Trophoblast cell (in vitro differentiated cells and primary cell): ENCODE data around the gene RASGRP3.

Experiments
- DNase-seq, 2 donors: peaks; one replicate each; pipeline ENCODE4 v3.0.0-alpha.2; 2016
- H2AFZ ChIP-seq: 2 replicates; pipeline ENCODE4 v1.6.1; 2013; ENCODE audit warnings: low read length, moderate library complexity, mild to moderate bottlenecking; ENCODE audit not compliant: insufficient read depth, poor library complexity
- H2AK5ac ChIP-seq: 2 replicates; pipeline ENCODE4 v1.6.1; 2013; ENCODE audit warnings: mild to moderate bottlenecking, low read length
- H2BK120ac ChIP-seq: 2 replicates; pipeline ENCODE4 v1.6.1; 2013; ENCODE audit warnings: low read length, mild to moderate bottlenecking, moderate library complexity; ENCODE audit not compliant: insufficient read depth, poor library complexity
- H2BK12ac ChIP-seq: 2 replicates; pipeline ENCODE4 v1.6.1; 2013; ENCODE audit warnings: mild to moderate bottlenecking, low read length, moderate library complexity
- H2BK5ac ChIP-seq: 2 replicates; pipeline ENCODE4 v1.6.1; 2013; ENCODE audit warnings: low read length, low read depth, moderate library complexity, mild to moderate bottlenecking; ENCODE audit not compliant: poor library complexity
- H3K14ac ChIP-seq: 2 replicates; pipeline ENCODE4 v1.6.1; 2013; ENCODE audit warnings: mild to moderate bottlenecking, low read length
- H3K18ac ChIP-seq: 2 replicates; pipeline ENCODE4 v1.6.1; 2013; ENCODE audit warnings: mild to moderate bottlenecking, low read length
- H3K23ac ChIP-seq: 2 replicates; pipeline ENCODE4 v1.6.1; 2013; ENCODE audit warnings: low read length
- H3K27ac ChIP-seq: 2 replicates; pipeline ENCODE4 v1.5.1; 2013; ENCODE audit warnings: low read depth, mild to moderate bottlenecking, inconsistent platforms, low read length, moderate library complexity
- H3K27me3 ChIP-seq: 2 replicates; pipeline ENCODE4 v1.6.1; 2013; ENCODE audit warnings: inconsistent platforms, mild to moderate bottlenecking, low read length, moderate library complexity; ENCODE audit not compliant: insufficient read depth
- H3K36me3 ChIP-seq, 2 experiments: 1 replicate in 1 of 2; 2 replicates in 1 of 2; pipeline ENCODE4 v1.6.1; 2013; ENCODE audit warnings: low read length in 2 of 2, mild to moderate bottlenecking in 2 of 2, moderate library complexity in 1 of 2; ENCODE audit not compliant: insufficient read depth in 2 of 2, control insufficient read depth in 1 of 2
- H3K4ac ChIP-seq: 2 replicates; pipeline ENCODE4 v1.6.1; 2013; ENCODE audit warnings: low read depth, mild to moderate bottlenecking, low read length, moderate library complexity
- H3K4me1 ChIP-seq, 2 experiments: 1 replicate in 1 of 2; 2 replicates in 1 of 2; pipeline ENCODE4 v1.6.1; 2013; ENCODE audit warnings: low read length in 2 of 2, mild to moderate bottlenecking in 2 of 2, moderate library complexity in 1 of 2; ENCODE audit not compliant: insufficient read depth in 2 of 2, control insufficient read depth in 1 of 2
- H3K4me2 ChIP-seq: 2 replicates; pipeline ENCODE4 v1.6.1; 2013; ENCODE audit warnings: inconsistent platforms, mild to moderate bottlenecking, low read length, moderate library complexity
- H3K4me3 ChIP-seq: 2 replicates; pipeline ENCODE4 v1.5.1; 2013; ENCODE audit warnings: mild to moderate bottlenecking, low read depth, low read length, inconsistent platforms
- H3K79me1 ChIP-seq: one replicate; pipeline ENCODE4 v1.6.1; 2013; ENCODE audit warnings: low read length
- H3K79me2 ChIP-seq: 2 replicates; pipeline ENCODE4 v1.6.1; 2013; ENCODE audit warnings: low read length, mild to moderate bottlenecking; ENCODE audit not compliant: control insufficient read depth, insufficient read depth, poor library complexity
- H3K9ac ChIP-seq: 2 replicates; pipeline ENCODE4 v1.6.1; 2013; ENCODE audit warnings: mild to moderate bottlenecking, low read length
- H3K9me3 ChIP-seq: 2 replicates; pipeline ENCODE4 v1.6.1; 2013; ENCODE audit warnings: low read depth, mild to moderate bottlenecking, control low read depth, inconsistent platforms, low read length; ENCODE audit not compliant: insufficient read depth
- H4K12ac ChIP-seq: 2 replicates; pipeline ENCODE4 v1.6.1; 2013; ENCODE audit warnings: low read depth, mild to moderate bottlenecking, low read length, moderate library complexity
- H4K8ac ChIP-seq: 2 replicates; pipeline ENCODE4 v1.6.1; 2013; ENCODE audit warnings: low read depth, mild to moderate bottlenecking, low read length, moderate library complexity
- H4K91ac ChIP-seq: one replicate; pipeline ENCODE4 v1.6.1; 2013; ENCODE audit warnings: low read depth, mild to moderate bottlenecking, low read length, moderate library complexity
- WGBS: extraction: QIAGEN DNeasy Blood & Tissue Kit; methylation state at CpG from one replicate; pipeline ENCODE4 v1.1.7; 2013; ENCODE audit warnings: missing lambda C conversion rate; ENCODE audit not compliant: insufficient read length, insufficient coverage; ENCODE audit errors: extremely low coverage; 5-methylcytosine and 5-hydroxymethylcytosine counted together

Gene RASGRP3

DNA sequence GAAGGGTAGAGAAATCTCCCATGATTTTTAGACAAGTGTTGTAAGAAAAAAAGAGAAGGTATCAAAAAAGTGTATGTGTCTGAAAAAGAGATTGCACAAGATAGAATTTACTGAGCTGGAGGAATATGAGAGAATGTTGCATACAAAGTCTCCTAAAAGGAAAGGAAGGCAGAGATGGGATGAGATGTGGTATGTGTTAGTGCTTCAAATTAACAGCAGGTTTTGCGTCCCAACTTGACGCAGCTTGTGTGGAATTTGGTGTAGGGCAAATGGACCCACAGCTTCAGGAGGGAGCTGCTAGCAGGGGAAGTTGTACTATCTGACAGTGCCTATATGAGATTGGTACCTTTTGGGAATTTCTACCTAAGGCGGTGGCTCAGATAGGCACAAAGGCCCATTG is 9.0 kb upstream of the RASGRP3 start:
- Histone ChIP-seq H2AK5ac (no peak overlapping the region), H3K27me3 (no peaks in the 10 kb centered on the region), H3K23ac (no peak overlapping the region), H3K4ac (no peak overlapping the region), H4K91ac (no peak overlapping the region), H2AFZ (no peak overlapping the region), H3K79me2 (no peaks in the 10 kb centered on the region), H3K4me3 (no peak overlapping the region), H2BK120ac (no peak overlapping the region), H3K4me2 (no peak overlapping the region), H3K79me1 (no peaks in the 10 kb centered on the region), H3K18ac (no peak overlapping the region), H2BK12ac (no peak overlapping the region), H4K12ac (no peak overlapping the region), H3K36me3 (no peaks in the 10 kb centered on the region), H3K4me1 (no peaks in the 10 kb centered on the region), H3K9me3 (no peaks in the 10 kb centered on the region), H3K9ac (no peak overlapping the region), H3K27ac (no peak overlapping the region), H4K8ac (no peak overlapping the region), H3K14ac (no peak overlapping the region), H2BK5ac (no peak overlapping the region)
- DNase-seq: no peak
- WGBS: no CpG with 5 or more reads among the region's 3 CpGs

DNA sequence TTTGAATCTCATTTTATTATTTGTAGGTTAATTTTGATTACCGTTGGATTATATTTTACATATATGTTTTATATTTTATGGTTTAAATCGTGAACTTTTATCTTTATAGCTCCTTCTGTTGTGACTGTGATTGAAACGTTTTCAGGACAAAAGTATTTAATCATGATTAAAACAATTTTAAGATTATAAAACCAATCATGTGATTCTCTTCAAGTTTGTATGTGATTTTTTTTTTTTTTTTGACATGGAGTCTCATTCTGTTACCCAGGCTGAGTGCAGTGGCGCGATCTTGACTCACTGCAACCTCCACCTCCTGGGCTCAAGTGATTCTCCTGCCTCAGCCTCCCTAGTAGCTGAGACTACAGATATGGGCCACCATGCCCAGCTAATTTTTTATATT is 7.2 kb upstream of the RASGRP3 start:
- no peak for DNase-seq
- Histone ChIP-seq H3K14ac (no peak overlapping the region), H3K4me1 (no peaks in the 10 kb centered on the region), H3K18ac (no peak overlapping the region), H3K4ac (no peak overlapping the region), H2AFZ (no peak overlapping the region), H4K12ac (no peak overlapping the region), H2BK120ac (no peak overlapping the region), H2BK12ac (no peak overlapping the region), H3K23ac (no peak overlapping the region), H2AK5ac (no peak overlapping the region), H3K27ac (no peak overlapping the region), H3K27me3 (no peaks in the 10 kb centered on the region), H3K4me2 (no peak overlapping the region), H3K79me1 (no peaks in the 10 kb centered on the region), H3K4me3 (no peak overlapping the region), H4K91ac (no peak overlapping the region), H2BK5ac (no peak overlapping the region), H3K9me3 (peaks cover 1% of the 10 kb centered on the region), H3K9ac (no peak overlapping the region), H4K8ac (no peak overlapping the region), H3K79me2 (no peaks in the 10 kb centered on the region), H3K36me3 (no peaks in the 10 kb centered on the region)
- WGBS: no CpG with 5 or more reads among the region's 5 CpGs

DNA sequence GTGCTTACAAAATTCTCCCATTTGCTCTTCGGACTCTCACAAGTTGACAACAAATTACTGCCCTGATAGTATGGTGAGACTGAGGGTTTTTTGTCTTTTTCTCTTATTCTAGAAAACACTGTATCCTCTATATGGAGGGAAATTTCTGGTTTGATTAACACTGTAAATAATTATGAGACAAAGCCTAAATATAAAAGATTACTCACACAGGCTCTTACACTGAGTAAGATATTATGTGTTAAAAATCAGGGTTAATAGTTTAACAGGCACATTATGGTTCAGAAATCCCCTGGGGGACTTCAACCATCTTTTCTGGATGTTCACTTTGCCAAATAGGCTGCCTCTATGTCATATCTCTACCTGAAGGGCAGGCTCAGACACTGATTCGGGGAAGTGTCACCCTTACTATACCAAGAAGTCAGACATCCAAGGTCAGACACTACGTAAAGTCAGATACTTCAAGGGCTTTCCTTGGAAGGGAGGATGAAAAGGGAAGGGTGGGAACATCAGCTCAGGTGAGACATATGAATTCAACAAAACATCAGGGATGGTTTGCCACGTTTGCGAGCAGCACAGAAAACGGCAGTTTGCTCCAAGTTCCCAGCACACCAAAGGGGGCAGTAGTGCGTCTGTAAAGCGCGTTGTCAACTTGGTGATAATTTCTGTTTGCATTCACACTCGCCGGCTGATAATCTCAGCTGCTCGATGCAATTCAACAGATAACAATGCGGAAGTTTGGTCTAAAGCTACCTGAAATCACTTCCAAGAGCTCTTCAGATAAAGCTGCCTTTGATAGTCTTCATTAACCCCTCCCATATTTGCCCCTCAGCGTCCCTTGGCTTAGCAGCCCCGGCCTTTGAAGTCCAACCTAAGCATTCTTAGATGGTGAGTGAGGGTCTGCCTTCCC is 972 bp upstream of the RASGRP3 start:
- no peak overlapping the region for H3K18ac ChIP-seq
- DNase-seq: peak; percentile 94 to 98
- no CpG with 5 or more reads among the region's 15 CpGs for WGBS
- H3K79me2 ChIP-seq: no peaks in the 10 kb centered on the region
- no peak overlapping the region for H3K9ac ChIP-seq
- H2BK120ac ChIP-seq: no peak overlapping the region
- H4K8ac ChIP-seq: no peak overlapping the region
- H3K4me2 ChIP-seq: peak overlapping the region; percentile 57
- H3K36me3 ChIP-seq: no peaks in the 10 kb centered on the region
- peaks cover 1% of the 10 kb centered on the region for H3K9me3 ChIP-seq
- no peak overlapping the region for H4K12ac ChIP-seq
- no peaks in the 10 kb centered on the region for H3K79me1 ChIP-seq
- H4K91ac ChIP-seq: no peak overlapping the region
- H3K14ac ChIP-seq: no peak overlapping the region
- H2AK5ac ChIP-seq: no peak overlapping the region
- no peak overlapping the region for H3K27ac ChIP-seq
- H3K4ac ChIP-seq: no peak overlapping the region
- no peak overlapping the region for H2BK5ac ChIP-seq
- H3K4me1 ChIP-seq: no peaks in the 10 kb centered on the region
- H3K27me3 ChIP-seq: no peaks in the 10 kb centered on the region
- no peak overlapping the region for H3K23ac ChIP-seq
- H2BK12ac ChIP-seq: no peak overlapping the region
- H3K4me3 ChIP-seq: no peak overlapping the region
- H2AFZ ChIP-seq: peak overlapping the region; percentile 13

DNA sequence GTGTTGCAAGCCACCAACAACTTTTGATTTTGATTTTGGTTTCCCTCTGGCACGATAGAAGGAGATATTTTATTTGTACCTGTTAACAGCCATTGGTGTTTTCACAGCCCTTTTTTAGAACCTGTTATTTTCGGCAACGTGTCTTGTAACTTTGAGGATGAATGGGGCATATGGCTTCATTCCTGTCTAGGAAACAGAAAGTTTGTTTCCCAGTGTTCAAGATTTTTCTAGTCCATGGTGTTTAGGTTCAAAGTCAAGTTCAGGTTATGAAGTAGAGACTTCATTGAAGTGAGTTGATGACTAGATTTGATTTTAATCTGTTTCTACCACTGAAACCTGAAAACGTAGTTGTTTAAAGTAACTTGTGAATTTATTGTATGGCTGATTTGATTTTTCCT is 343 bp downstream of the RASGRP3 start:
- no peak overlapping the region for H3K14ac ChIP-seq
- H3K18ac ChIP-seq: no peak overlapping the region
- no CpG with 5 or more reads among the region's 4 CpGs for WGBS
- H2BK5ac ChIP-seq: no peak overlapping the region
- H2AFZ ChIP-seq: no peak overlapping the region
- no peak overlapping the region for H2BK120ac ChIP-seq
- H3K4me1 ChIP-seq: no peaks in the 10 kb centered on the region
- no peak overlapping the region for H4K8ac ChIP-seq
- H3K27ac ChIP-seq: no peak overlapping the region
- no peaks in the 10 kb centered on the region for H3K79me2 ChIP-seq
- DNase-seq: no peak
- H2AK5ac ChIP-seq: no peak overlapping the region
- H3K4me3 ChIP-seq: no peak overlapping the region
- no peak overlapping the region for H3K23ac ChIP-seq
- H3K79me1 ChIP-seq: no peaks in the 10 kb centered on the region
- no peak overlapping the region for H4K91ac ChIP-seq
- no peak overlapping the region for H3K9ac ChIP-seq
- H2BK12ac ChIP-seq: no peak overlapping the region
- no peak overlapping the region for H4K12ac ChIP-seq
- H3K27me3 ChIP-seq: no peaks in the 10 kb centered on the region
- peaks cover 1% of the 10 kb centered on the region for H3K9me3 ChIP-seq
- no peaks in the 10 kb centered on the region for H3K36me3 ChIP-seq
- H3K4me2 ChIP-seq: no peak overlapping the region
- H3K4ac ChIP-seq: no peak overlapping the region
